ENCODE measurements around the gene ITIH4. TPM values are rescaled to one million over a fixed set of nuclear protein-coding genes. Genes with fewer than 3 reads are reported as not detected.

ITIH4 gene
- total RNA-seq, 1 donor from 2014 or later, result 3.6 TPM

DNA sequence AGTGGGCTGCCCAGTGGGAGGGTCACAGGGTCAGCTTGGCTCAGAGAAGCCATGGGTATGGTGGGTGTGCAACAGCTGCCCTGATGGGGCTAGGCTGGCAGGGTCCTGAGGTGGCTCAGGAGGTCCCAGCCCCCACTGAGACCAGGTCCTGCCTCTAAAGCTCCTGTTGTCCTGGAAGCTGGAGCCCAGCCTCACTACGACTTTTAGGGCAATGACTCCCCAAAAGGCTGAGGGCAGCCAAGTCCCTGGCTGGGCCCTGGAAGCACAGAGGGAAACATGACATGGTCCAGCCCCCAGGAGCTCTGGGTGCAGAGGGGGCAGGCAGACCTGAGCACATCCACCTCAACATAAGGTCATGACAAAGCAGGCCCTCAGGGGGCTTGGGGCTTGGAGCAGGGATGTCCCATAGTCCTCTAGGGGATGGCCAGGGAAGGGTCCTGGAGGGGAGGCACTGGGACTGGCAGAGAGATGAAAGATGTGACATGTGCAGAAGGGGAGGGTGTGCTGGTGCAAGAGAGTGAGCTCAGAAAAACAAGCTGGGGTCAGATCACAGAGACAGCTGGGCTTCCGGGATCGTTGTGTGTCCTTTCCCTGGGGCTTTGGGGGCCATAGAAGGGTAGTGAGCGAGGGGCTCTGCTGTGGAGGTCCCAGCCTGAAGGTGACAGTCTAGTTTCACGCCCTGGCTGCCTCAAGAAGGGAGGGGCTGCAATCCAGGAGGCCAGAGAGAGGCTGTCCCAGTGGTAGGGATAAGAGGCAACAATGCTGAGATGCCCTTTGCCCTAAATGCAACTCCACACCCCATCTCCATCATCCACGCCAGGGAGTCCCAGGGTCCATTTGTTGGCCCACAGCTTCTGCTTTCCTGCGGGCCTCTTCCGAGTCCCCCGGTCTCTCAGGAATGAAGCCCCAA is 36.5 kb downstream of the ITIH4 start:
- H3K27me3 Mint-ChIP-seq, result no peaks in the 10 kb centered on the region
- H3K36me3 Mint-ChIP-seq (ENCODE audit: low read depth), result no peaks in the 10 kb centered on the region
- intact Hi-C loops (cut with micrococcal nuclease), result no loop called here
- no peak overlapping the region for H3K4me3 Mint-ChIP-seq
- no peaks in the 10 kb centered on the region for H3K4me1 Mint-ChIP-seq
- no peak for DNase-seq
- H3K27ac Mint-ChIP-seq, result no peak overlapping the region
- H3K9me3 Mint-ChIP-seq, result no peaks in the 10 kb centered on the region

DNA sequence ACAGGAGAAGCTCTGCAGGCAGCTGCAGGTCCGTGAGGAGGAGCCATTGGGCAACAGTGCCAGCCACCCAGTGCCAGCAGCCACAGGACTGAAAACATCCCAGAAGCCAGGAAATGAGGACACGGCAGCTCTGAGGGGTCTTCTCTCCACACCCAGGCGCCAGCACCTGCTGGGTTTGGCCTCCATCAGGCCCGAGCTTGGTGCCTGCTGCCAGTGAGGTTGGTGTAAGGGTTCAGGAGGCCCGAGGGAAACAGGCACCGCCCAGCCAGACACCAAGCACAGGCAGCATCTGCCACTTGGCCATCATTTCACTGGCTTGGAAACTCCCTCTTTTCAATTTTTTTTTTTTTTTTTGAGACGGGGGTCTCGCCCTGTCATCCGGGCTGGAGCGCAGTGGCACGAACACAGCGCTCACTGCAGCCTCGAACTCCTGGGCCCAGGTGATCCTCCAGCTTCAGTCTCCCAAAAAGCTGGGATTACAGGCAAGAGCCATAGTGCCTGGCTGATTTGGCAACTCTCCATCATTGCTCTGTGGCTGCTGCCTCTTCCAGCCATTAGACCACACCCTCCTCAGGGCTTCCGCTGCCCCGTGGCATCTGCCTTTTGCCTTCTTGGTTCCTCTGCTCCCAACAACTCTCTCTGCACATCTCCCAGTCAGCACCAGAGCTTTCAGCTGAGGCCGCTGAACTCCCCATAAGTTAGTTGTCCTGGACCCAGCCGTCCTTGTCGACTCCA is 37.3 kb downstream of the ITIH4 start:
- no peak for DNase-seq
- Mint-ChIP-seq H3K27me3 (no peaks in the 10 kb centered on the region), H3K4me3 (no peak overlapping the region), H3K4me1 (no peaks in the 10 kb centered on the region), H3K9me3 (no peaks in the 10 kb centered on the region), H3K36me3 (ENCODE audit: low read depth) (no peaks in the 10 kb centered on the region), H3K27ac (no peak overlapping the region)
- intact Hi-C loops (cut with micrococcal nuclease), result no loop called here

- Mint-ChIP-seq H3K27me3 (no peaks in the 10 kb centered on the region), H3K4me1 (no peaks in the 10 kb centered on the region), H3K4me3 (no peak overlapping the region), H3K27ac (no peak overlapping the region), H3K9me3 (no peaks in the 10 kb centered on the region), H3K36me3 (ENCODE audit: low read depth) (no peaks in the 10 kb centered on the region)
- no peak for DNase-seq
- intact Hi-C loops (cut with micrococcal nuclease), result no loop called here
Observed at GRCh38 chr3:52792413-52792812, 38.1 kb downstream of the ITIH4 start.

DNA sequence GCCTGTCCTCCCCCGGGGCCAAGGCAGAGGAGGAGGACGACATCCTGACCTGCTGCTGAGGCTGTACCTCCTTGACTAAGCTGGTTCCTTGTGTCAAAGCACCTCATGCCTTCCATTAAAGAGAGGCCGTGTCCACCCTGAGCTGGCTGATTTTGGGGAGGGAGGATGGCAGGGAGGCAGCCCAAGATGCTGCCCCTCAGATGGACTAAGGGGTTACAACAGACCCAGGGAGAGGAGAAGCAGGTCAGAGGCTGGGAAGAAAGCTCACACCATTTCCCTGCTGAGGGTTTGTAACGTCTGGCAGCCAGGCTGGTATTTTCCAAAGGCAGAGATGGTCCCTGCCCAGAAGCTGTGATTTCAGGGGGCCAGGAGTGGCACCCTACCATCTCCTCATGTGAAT is 38.5 kb downstream of the ITIH4 start:
- H3K9me3 Mint-ChIP-seq, result no peaks in the 10 kb centered on the region
- no peak overlapping the region for H3K4me3 Mint-ChIP-seq
- no peaks in the 10 kb centered on the region for H3K36me3 Mint-ChIP-seq (ENCODE audit: low read depth)
- H3K4me1 Mint-ChIP-seq, result no peaks in the 10 kb centered on the region
- H3K27me3 Mint-ChIP-seq, result no peaks in the 10 kb centered on the region
- intact Hi-C loops (cut with micrococcal nuclease), result no loop called here
- H3K27ac Mint-ChIP-seq, result no peak overlapping the region
- DNase-seq, result no peak

- Mint-ChIP-seq H3K36me3 (ENCODE audit: low read depth) (no peaks in the 10 kb centered on the region), H3K4me3 (no peak overlapping the region), H3K9me3 (no peaks in the 10 kb centered on the region), H3K27me3 (no peaks in the 10 kb centered on the region), H3K4me1 (no peaks in the 10 kb centered on the region), H3K27ac (no peak overlapping the region)
- intact Hi-C loops (cut with micrococcal nuclease), result no loop called here
- no peak for DNase-seq
Observed at GRCh38 chr3:52791366-52791765, 39.1 kb downstream of the ITIH4 start.

DNA sequence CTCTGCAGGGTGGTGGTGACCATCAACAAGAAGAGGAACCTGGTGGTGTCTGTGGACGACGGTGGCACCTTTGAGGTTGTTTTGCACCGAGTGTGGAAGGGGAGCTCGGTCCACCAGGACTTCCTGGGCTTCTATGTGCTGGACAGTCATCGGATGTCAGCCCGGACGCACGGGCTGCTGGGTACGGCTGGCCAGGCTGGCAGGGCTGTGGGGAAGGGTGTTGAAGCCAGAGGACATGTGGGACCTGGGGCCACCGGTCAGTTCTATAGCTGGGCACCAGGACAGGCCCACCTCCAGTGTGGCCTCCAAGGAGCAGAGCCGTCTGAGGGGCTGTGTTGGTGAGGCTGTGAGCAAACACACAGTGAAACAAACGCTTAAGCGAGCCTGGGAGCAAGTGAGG is 39.7 kb downstream of the ITIH4 start:
- intact Hi-C loops (cut with micrococcal nuclease), result no loop called here
- Mint-ChIP-seq H3K9me3 (no peaks in the 10 kb centered on the region), H3K4me1 (no peaks in the 10 kb centered on the region), H3K4me3 (no peak overlapping the region), H3K27ac (no peak overlapping the region), H3K27me3 (no peaks in the 10 kb centered on the region), H3K36me3 (ENCODE audit: low read depth) (no peaks in the 10 kb centered on the region)
- no peak for DNase-seq

- no peak overlapping the region for H3K4me3 Mint-ChIP-seq
- H3K27ac Mint-ChIP-seq, result no peak overlapping the region
- H3K27me3 Mint-ChIP-seq, result no peaks in the 10 kb centered on the region
- DNase-seq, result no peak
- H3K36me3 Mint-ChIP-seq (ENCODE audit: low read depth), result no peaks in the 10 kb centered on the region
- no peaks in the 10 kb centered on the region for H3K4me1 Mint-ChIP-seq
- H3K9me3 Mint-ChIP-seq, result no peaks in the 10 kb centered on the region
- intact Hi-C loops (cut with micrococcal nuclease), result no loop called here
Observed at GRCh38 chr3:52790337-52790736, 40.1 kb downstream of the ITIH4 start.

DNA sequence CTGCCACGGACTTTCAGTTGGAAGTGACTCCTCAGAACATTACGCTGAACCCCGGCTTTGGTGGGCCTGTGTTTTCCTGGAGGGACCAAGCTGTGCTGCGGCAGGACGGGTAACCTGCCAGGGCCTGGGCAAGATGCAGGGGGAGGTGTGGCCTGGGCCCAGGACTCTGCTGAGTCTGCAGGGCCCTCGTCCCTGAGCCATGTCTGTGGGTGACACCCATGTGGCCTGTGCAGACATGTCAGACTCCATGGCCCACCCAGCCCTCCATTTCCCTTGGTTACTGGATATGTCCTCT is 40.8 kb downstream of the ITIH4 start:
- no peak overlapping the region for H3K27ac Mint-ChIP-seq
- no peaks in the 10 kb centered on the region for H3K36me3 Mint-ChIP-seq (ENCODE audit: low read depth)

DNA sequence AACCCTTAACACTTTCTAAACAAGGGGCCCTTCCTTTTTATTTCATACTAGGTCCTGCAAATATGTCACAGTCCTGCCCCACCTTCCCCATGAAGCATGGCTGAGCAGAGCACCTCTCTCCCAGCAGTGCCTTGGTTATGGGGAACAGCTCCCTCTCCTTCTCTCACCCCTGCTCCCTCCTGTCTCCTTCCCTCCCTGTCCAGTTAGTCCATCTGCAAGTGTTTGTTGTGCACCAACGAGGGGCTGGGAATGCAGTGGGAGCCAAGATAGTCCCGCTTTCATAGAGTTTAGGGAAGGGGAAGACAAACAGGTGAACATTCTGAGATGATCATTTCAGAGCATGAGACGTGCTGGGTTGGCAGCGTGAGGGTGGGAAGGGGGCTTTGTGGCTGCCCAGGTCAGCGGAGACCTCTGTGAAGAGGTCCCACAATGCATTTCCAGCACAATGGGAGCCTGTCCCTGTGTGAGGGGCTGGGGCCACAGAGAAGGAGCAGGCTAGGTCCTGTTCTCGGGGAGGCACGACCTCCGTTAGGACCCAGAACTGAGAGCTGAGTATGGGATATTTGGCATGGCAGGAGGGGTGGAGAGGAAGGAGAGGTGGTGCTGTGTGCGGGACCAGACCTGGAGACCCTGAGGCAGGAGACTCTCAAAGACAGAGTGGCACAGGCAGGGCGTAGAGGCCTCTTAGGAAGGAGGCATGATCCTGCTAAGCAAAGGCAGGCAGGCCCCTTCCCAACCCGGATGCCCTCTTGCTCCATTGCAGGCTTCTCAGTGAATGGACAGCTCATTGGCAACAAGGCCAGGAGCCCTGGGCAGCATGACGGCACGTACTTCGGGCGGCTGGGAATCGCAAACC is 41.4 kb downstream of the ITIH4 start:
- Mint-ChIP-seq H3K36me3 (ENCODE audit: low read depth) (no peaks in the 10 kb centered on the region), H3K4me3 (no peak overlapping the region), H3K4me1 (no peaks in the 10 kb centered on the region), H3K27me3 (no peaks in the 10 kb centered on the region), H3K27ac (no peak overlapping the region), H3K9me3 (no peaks in the 10 kb centered on the region)
- DNase-seq, result no peak
- intact Hi-C loops (cut with micrococcal nuclease), result no loop called here

More for the DNA sequence above, 40.8 kb downstream of the ITIH4 start:
- intact Hi-C loops (cut with micrococcal nuclease), result no loop called here
- H3K27me3 Mint-ChIP-seq, result no peaks in the 10 kb centered on the region
- H3K9me3 Mint-ChIP-seq, result no peaks in the 10 kb centered on the region
- no peak overlapping the region for H3K4me3 Mint-ChIP-seq
- H3K4me1 Mint-ChIP-seq, result no peaks in the 10 kb centered on the region
- no peak for DNase-seq

GRCh38 chr3:52787672-52788625 is 42.5 kb downstream of the ITIH4 start:
- H3K9me3 Mint-ChIP-seq, result no peaks in the 10 kb centered on the region
- no peaks in the 10 kb centered on the region for H3K36me3 Mint-ChIP-seq (ENCODE audit: low read depth)
- H3K4me3 Mint-ChIP-seq, result no peak overlapping the region
- intact Hi-C loops (cut with micrococcal nuclease), result no loop called here
- DNase-seq, result no peak
- H3K27me3 Mint-ChIP-seq, result peaks cover 4% of the 10 kb centered on the region
- H3K4me1 Mint-ChIP-seq, result no peaks in the 10 kb centered on the region
- H3K27ac Mint-ChIP-seq, result no peak overlapping the region

DNA sequence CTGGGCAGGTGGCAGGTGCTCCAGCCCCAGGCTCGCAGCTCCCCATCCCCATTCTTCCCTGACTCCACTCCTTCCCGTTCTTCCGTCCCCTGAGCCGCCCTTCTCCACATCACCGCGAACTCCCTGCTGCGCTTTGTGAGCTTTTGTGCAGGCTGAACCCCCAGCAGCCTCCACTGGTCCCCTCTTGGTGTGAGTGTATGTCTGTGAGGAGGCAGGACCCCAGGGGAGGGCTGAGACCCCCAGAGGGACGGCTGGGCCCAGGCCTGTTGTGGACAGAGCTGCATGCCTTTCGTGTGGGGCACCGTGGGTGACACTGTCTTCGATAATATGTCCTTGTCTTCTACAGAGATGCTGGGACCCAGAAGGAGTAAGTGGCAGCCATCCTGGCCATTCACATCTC is 43.2 kb downstream of the ITIH4 start:
- Mint-ChIP-seq H3K36me3 (ENCODE audit: low read depth) (no peaks in the 10 kb centered on the region), H3K27ac (no peak overlapping the region), H3K9me3 (no peaks in the 10 kb centered on the region), H3K27me3 (peaks cover 7% of the 10 kb centered on the region), H3K4me1 (no peaks in the 10 kb centered on the region), H3K4me3 (no peak overlapping the region)
- DNase-seq, result no peak
- intact Hi-C loops (cut with micrococcal nuclease), result no loop called here

GRCh38 chr3:52786330-52787215 is 43.9 kb downstream of the ITIH4 start:
- no peak overlapping the region for H3K4me3 Mint-ChIP-seq
- intact Hi-C loops (cut with micrococcal nuclease), result no loop called here
- H3K27ac Mint-ChIP-seq, result no peak overlapping the region
- H3K36me3 Mint-ChIP-seq (ENCODE audit: low read depth), result no peaks in the 10 kb centered on the region
- H3K27me3 Mint-ChIP-seq, result peaks cover 12% of the 10 kb centered on the region
- H3K9me3 Mint-ChIP-seq, result no peaks in the 10 kb centered on the region
- DNase-seq, result no peak
- H3K4me1 Mint-ChIP-seq, result peaks cover 3% of the 10 kb centered on the region
